ENCODE data around the gene TXNRD1.
"Not testable (repeated sequence)": the region's sequence is repeated elsewhere in the genome, so short reads cannot be mapped to it uniquely, and the experiment has no call there.

TXNRD1 gene

DNA sequence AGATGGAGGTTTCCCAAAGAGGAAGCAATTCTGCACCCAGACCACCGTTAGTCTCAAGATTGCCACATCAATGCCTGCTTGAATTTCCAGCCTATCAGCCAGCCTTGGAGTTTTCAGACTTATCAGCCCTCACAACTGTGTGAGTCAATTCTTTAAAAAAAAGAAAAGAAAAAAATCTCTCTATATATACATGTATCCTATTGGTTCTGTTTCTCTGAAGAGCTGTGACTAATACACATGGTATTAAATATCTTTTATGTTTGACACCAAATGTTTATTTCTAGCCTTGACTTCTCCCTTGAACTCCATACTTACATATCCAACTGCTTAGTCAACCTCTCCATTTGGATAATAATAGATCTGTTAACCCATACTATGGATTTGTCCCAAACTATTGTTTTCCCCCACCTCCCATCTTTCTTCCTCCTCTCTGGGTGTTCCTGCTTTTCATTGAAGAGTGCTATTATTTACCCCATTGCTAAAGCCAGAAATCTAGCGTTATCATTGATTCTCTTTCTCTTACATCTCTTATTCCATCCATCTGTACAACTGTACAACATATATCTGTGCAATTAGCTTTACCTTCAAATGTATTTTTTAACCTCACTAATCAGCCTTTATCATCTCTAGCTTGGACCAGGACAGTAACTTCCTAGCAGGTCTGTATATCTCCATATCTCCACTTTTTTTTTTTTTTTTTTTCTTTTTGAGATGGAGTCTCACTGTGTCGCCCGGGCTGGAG, 65.3 kb downstream of the TXNRD1 start:
- peak; percentile 86 to 93 for DNase-seq (ENCODE audit: low read depth in 2 of 2)

DNA sequence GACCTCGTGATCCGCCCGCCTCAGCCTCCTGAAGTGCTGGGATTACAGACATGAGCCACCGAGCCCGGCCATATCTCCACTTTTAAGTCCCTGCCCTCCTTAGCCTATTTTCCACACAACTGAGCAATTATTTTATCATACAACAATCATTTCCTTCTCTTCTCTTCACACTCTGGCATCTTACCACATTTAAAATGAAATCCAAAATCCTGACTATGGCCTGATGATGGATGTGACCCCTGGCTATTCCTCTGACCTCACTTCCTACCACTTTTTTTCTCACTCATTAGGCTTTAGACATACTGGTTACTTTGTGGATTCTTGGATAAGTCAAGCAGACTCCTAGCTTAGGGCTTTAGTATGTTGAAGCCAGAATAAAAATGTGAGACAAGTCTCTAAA, 66.1 kb downstream of the TXNRD1 start:
- DNase-seq (ENCODE audit: low read depth in 2 of 2), result no peak

DNA sequence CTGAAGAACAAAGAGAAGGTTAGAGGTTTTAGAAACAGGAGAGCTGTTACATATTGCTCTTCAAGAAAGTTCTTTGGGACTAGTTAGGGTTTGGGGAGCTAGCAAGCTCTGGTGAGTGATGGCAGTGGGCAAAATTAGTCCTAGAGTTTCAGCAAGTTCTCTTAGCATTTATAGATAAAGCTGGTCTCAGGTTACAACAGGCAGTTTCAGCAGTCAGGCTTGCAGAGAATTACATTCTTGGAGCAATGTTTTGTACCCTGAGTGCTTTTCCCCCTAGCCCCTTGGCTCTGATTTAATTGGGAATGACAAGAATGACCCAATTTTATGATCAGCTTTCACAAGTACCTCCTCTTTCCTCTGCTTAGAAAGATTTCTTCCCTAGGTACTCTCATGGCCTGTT, 66.5 kb downstream of the TXNRD1 start:
- DNase-seq (ENCODE audit: low read depth in 2 of 2), result no peak

DNA sequence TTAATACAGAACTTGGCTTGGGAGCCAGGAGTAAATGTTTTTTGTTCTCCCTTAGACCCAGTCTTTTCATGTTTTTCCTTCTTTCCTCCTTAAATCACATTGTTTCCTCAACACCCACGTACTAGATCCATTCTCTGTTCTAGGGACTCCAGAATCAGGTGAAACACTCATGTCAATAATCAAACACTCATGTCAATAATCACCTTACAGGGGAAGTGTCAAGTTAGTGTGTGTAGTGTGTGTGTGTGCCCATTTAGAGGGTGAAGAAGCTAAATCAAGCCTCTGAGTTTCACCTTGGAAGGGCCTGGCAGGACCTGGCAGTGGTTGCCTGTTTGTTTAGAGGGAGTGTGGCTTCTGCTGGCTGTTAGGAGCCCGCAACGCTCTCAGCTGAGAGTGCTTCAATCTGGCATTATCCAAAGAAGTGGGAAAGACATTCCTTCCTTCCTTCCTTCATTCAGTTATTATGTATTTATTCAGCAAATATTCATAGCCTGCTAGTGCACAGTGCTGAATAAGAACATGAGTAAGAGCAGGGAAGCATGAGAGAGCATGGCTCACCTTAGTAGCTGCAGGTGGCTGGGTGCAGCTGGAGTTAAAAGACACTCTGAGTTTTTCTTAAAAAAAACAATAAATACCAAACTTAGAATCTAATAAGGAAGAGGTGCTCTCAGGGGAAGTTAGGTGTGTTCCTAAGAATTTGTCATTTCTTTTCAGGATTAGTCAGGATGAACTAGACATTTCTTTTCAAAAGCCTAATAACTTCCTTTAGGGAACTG, 70.3 kb downstream of the TXNRD1 start:
- no peak for DNase-seq (ENCODE audit: low read depth in 2 of 2)

DNA sequence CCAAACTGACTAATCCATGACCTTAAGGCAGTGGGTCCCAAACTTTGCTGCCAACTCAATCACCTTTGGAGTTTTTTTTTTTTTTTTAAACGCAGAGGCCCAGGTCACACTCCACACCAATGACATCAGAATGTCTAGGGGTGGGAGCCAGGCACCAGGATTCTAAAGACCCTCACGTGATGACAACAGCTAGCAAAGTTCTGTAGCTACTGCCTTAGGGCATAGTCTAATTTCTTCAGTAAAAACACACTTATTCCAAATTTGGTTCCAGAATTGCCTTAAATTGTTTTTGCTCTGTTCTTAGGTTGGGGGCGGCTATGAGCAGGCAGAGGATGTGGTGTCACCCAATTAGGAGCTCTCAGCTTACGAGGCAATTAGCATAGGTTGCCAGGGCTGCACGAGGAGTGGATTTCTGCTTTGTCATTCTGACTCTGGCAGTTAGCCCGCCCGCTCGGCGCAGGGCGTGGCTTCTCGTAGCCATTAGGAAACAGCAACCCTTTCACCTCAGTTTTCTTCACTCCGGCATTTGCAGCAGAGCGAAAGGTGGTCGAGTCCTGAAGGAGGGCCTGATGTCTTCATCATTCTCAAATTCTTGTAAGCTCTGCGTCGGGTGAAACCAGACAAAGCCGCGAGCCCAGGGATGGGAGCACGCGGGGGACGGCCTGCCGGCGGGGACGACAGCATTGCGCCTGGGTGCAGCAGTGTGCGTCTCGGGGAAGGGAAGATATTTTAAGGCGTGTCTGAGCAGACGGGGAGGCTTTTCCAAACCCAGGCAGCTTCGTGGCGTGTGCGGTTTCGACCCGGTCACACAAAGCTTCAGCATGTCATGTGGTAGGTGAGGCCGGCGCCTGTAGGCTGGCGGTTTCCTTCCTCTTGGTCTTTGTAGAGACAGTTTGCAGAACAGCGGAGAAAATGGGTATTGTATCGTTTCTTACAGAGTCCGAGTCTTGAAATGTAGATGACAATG, 71.2 kb downstream of the TXNRD1 start:
- peak; percentile 90 to 91 for DNase-seq (ENCODE audit: low read depth in 2 of 2)

DNA sequence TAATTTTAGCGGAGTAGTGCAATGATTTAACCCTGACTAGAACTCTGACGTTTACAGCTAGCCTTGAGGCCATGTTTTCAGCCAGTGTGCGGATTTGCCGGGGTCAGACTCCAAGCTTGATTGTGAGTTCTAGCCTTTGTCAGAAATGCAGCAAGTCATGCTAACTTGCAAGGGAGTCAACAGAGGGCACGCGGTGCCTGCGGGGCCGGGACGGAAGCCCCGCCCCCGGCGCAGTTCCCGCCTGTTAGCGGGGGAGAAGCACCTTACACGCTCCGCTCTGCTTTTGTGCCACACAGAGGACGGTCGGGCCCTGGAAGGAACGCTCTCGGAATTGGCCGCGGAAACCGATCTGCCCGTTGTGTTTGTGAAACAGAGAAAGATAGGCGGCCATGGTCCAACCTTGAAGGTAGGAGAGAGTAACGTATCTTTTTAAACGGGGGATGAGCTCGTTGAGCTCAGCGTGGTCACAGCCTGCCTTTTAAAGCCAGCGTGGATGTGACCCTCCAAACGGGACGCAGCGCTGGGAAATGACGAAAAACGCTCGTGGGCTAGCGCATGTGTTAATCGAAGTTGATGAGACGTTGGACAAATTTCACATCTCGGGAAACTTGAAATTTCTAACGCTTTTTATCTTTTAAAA, 73.2 kb downstream of the TXNRD1 start:
- no peak for DNase-seq (ENCODE audit: low read depth in 2 of 2)

DNA sequence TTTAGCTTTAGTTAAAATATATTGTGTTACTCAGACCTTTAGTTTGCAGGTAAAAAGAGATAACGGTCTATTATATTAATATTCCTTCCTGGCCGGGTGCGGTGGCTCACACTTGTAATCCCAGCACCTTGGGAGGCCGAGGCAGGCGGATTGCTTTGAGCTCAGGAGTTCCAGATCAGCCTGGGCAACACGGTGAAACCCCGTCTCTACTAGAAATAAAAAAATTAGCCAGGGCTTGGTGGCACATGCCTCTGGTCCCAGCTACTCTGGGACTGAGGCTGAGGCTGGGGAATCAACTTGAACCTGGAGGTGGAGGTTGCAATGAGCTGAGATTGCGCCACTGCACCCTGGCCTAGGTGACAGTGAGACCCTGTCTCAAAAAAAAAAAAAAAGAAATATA, 74.7 kb downstream of the TXNRD1 start:
- no peak for DNase-seq (ENCODE audit: low read depth in 2 of 2)

DNA sequence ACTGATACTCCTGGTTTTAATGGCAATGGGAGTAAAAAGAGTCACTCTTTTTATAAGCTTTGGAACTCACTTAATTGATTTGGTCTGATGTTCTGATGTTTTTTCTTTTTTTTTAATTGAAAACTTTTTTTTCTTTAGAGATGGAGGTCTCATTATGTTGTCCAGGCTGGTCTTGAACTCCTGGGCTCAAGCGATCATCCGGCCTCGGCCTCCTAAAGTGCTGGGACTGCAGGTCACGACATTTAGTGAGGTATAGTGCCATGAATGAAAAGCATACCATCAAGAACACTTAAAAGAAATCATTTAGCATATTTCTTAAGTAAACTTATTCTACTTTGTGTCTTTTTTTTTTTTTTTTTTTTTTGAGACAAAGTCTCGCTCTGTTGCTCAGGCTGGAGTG, 75.3 kb downstream of the TXNRD1 start:
- no peak for DNase-seq (ENCODE audit: low read depth in 2 of 2)

DNA sequence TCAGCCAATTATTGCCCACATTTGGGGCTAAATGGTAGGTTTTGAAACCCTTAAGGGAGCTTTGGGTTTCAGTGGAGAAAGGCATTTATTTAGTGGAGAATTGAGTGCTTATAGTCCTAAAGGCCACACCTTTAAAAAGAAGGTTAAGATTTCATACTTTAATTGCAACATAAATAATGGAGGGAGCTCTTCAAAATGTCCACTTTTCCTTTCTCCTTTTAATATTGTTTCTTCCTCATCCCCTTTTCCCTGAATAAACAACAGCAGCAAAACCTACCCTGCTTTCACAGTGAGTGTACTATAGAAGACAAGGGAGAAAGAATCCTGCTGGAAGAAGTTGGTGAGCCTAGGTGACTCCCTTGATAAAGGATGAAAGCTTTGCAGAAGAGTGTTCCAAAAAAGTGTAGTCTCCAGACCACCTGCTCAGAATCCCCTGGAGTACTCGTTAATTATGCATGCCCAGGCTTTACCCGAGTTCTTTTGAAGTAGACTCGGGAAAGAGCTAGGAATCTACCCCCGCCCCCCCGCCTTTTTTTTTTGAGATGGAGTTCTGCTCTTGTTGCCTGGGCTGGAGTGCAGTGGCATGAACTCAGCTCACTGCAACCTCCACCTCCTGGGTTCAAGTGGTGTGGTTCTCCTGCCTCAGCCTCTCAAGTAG, 76.4 kb downstream of the TXNRD1 start:
- DNase-seq (ENCODE audit: low read depth in 2 of 2), result no peak

DNA sequence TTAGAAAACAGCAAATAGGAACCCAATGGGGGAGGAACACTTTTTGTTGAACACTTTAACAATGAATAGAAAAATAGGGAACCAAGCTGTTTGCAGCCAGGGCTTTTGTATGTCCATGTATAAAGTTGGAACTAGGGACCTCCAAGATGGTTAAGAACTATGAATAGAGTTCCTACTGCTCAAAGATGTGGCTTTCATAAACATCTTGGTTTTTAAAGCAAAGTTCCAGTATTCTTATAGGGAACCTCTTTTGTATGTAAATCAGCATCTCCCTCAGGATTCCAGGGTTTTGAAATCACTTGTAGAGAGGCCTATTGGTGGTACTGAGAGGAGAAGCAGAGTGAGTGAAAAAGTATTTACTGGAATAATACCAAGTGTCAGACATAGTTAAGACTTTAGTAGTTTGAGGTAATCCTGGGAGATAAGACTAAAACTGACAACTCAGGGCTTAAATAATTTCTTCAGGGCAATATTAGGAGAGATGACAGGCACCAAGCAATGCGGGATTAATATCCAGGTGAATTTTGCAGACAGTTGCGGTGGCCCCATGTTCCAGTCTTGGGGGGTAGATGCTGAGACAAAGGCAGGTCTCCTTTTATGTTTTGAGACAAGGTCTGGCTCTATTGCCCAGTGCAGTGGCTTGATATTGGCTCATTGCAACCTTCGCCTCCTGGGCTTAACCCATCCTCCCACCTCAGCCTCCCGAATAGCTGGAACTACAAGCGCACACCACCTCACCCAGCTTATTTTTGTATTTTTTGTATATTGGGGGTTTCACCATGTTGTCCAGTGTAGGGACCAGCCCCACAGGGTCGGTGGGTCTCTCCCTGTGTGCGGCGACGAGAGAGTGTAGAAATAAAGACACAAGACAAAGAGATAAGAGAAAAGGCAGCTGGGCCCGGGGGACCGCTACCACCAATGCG, 77.6 kb downstream of the TXNRD1 start:
- no peak for DNase-seq (ENCODE audit: low read depth in 2 of 2)

DNA sequence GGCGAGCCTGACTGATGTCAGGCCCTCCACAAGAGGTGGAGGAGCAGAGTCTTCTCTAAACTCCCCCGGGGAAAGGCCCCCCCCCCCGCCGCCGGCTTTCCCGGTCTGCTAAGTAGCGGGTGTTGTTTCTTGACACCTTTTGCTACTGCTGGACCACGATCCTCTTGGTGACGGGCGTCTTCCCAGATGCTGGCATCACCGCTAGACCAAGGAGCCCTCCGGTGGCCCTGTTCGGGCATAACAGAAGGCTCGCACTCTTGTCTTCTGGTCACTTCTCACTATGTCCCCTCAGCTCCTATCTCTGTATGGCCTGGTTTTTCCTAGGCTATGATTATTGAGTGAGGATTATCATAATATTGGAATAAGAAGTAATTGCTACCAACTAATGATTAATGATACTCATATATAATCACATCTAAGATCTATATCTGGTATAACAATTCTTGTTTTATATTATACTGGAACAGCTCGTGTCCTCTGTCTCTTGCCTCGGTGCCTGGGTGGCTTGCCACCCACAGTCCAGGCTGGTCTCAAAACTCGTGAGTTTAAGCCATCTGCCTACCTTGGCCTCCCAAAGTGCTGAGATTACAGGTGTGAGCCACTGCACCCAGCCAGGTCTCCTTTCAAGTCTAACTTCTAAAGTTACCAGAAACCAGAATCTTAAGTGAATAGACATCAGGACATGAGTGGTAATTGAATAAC, 78.7 kb downstream of the TXNRD1 start:
- not testable (repeated sequence) for DNase-seq (ENCODE audit: low read depth in 2 of 2)

DNA sequence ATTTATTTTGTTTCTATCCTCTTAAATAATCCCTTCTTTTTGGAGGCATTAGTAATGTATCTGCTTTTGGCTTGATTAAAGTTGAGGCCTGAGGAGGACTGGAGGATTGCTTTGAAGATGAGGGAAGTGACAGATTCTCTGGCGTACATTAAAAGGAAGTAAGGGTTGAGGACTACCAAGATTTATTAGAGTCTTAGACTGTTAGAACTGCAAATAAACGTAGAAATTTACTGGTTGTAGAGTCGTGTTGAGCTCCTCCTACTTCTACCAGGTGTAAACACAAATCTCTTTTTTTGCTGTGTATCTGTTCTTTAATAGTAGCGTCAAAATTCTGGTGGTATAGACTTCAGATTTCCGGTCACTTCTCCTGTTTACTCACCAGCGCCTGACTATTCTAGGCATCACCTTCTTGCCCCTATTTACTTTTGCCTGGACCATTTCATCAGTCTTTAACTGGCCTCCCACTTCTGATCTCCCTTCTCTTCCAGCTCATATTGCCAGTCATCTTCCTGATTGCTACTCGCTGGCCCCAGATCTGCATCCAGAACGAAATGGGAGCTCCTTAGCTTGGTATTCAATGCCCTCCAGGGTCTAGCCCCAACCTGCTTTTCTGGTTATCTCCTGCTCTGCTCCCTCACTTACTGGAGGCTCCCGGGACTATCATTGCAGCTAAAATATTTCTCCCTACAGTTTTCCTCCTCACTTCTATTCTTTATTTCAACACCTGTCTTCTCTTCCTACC, 79.5 kb downstream of the TXNRD1 start:
- DNase-seq (ENCODE audit: low read depth in 2 of 2), result no peak

DNA sequence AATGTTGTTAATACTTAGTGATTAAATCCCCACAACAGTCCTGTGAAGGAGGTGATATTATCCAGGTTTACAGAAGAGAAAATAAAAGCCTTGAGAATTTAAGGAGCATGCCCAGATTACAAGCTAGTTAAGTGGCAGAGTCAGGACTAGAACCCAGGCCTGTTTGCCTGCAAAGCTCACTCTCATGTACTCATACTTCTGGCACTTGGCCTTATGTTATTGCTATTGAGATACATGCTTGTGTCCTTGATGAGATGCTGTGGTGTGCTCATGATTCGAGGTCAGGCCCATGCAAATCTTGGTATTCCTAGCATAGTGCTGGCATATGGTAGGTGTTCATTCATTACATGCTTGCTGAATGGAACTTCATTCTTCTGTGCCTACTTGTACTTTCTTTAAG, 80.4 kb downstream of the TXNRD1 start:
- no peak for DNase-seq (ENCODE audit: low read depth in 2 of 2)

DNA sequence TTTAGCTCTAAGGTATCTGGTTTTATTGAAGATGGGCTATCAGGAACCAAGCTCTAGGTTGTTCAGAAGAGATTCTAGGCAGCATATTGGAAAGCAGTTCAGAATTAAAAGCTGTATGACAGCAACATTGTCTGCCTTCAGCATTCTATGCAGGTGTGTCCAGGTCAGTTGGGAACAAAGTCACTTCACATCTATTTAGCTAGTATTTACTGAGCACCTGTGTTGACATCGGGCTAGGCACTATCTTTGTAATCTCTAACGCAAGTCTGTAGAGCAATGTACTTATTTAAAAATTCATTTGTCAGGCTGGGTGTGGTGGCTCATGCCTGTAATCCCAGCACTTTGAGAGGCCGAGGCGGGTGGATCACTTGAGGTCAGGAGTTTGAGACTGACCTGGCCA, 81.1 kb downstream of the TXNRD1 start:
- no peak for DNase-seq (ENCODE audit: low read depth in 2 of 2)

DNA sequence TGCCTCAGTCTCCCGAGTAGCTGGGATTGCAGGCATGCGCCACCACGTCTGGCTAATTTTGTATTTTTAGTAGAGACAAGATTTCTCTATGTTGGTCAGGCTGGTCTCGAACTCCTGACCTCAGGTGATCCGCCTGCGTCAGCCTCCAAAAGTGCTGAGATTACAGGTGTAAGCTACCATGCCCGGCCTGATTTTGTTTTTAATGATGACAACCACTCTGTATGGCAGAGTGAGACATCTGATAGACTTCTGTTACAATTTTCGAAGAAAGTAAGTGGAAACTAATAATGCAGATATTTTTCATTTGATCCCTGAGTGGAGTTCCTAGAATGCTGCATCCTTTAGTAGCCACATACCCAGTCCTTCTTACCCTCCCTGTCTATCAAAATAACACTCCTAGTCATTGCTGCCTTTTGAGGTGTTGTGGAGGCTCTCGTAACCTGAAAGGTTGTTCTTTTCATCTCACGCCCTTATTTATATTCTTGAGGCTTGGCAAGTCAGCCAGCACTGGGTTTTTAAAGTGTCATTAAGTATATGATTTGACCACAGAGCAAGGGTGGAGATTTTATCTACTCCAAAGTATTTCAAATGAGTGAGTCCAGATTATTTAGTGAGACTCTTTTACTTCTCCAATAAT, 82.0 kb downstream of the TXNRD1 start:
- DNase-seq (ENCODE audit: low read depth in 2 of 2), result no peak

DNA sequence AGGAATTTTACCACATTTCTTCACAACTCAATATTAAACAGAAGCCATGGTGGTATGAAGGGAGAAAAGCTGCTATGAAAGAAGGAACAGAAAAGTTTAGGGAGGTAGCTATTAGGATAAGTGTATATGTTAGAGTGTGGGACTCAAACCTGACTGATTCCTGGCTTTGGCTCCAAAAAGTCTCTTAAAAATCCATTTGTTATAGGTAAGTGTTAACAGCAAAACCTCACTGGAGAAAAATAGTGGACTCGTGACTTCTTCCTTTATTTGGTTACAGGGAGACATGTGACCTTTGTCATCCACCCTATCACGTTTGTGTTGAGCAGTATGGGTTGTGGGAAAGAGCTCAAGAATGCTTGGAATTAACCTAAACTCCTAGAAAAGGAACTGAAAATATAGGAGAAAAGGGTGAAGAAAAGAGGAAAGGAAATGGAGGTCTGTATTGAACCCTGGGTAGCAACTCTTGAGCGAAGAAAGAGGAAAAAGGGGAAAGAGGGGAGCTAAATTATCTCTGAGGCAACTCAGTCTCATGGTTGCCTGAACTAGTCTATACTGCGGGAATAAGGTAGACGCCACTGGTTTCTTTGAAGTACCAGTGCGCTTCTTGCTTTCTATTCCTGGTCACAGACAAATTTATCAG, 84.4 kb downstream of the TXNRD1 start:
- no peak for DNase-seq (ENCODE audit: low read depth in 2 of 2)

DNA sequence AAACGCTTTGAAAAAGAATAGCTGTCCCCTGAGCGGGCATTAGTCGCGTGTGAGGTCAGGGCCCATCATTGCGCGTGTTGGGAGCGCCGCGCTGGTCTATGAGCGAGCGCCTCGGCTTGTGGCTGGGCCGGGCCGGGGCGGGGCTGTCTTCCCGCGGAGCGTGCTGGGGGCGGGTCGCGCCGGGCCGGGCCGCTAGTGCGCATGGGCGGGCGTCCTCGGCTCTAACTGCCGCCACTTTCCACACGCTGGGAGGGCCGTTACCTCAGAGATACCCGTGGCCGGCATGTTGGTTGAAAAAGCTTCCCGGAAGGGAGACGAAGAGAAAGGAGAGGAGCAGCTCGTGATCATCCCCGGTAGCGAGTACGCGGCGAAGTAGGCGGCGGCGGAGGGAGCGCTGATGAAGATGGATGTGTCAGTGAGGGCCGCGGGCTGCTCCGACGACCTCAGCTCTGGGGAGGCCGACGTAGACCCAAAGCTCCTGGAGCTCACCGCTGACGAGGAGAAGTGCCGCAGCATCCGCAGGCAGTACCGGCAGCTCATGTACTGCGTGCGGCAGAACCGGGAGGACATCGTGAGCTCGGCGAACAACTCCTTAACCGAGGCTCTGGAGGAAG, 88.1 kb downstream of the TXNRD1 start, which contains the start of gene EID3:
Gene EID3 (plus strand): TSS at position 202 of the 614 bp plus-strand sequence. CDS start 196 bp downstream, at position 398.
- DNase-seq (ENCODE audit: low read depth in 2 of 2), result peak; percentile 59 to 63

All from fibroblast of skin of left biceps (primary cell).